HG03045 (cell line): ENCODE measurements around the gene SMOC2.

ENCODE experiments used
- ATAC-seq: cut with Tn5 transposase; IDR thresholded peaks from one replicate; pipeline ENCODE4 v1.9.1; 2021; ENCODE audit warnings: mild to moderate bottlenecking, moderate library complexity; ENCODE audit not compliant: unreplicated experiment

Gene SMOC2

DNA sequence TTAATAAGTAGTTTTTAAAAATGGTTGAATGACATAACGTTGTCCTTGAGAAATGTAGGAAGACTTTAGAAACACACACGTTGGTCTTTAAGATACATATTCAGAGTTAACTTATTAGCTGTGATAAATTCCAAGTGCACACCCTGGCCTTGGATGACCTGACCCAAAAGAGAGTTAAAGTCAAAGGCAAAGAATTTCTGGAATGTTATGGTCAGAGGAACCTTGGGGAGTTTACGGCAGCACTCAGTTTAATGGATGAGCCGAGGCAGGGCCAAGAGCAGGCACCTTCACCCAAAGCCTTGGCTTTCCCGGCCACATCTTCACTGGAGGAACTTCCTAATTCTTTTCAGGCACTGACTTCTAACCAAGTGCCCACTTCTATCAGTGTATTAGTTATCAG lies 200.5 kb downstream of the SMOC2 start:
- no peak for ATAC-seq

DNA sequence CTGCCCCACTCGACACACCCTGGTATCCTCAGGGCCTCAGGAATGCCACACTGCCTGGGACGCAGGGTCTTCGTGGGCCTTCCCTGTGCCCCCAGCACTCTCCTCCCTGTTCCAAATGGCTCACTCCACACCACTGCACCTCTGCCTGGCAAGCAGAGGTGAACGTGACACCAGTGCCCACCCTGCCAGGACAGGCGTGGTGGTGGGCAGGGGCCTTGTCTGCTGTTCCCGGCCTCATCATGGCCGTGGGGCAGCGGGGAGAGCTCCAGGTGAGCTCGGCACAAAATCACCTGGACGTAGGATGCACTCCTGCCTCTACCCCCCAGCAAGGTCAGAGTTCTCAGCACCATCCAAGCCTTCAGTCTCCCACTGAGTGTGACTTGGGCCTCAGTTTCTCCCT lies 202.4 kb downstream of the SMOC2 start:
- no peak for ATAC-seq

DNA sequence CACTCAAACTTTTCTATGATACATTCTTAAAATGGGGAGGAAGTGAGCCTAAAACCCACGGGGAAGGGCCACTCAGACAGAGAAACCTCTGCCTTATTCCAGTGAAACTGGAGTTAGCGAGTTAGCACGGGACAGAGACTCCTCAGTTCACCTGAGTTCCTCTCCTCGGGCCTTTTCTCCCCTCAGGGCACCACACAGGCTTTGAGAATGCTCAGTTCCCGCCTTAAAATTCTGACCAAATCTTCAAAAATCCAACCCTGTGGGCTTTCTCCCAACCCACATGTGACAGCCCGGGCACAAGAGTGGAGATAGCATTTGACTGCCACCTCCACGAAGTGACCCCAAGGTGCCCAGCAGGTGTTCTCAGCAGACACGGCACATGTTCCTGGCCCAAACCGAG lies 204.3 kb downstream of the SMOC2 start:
- ATAC-seq, result no peak

DNA sequence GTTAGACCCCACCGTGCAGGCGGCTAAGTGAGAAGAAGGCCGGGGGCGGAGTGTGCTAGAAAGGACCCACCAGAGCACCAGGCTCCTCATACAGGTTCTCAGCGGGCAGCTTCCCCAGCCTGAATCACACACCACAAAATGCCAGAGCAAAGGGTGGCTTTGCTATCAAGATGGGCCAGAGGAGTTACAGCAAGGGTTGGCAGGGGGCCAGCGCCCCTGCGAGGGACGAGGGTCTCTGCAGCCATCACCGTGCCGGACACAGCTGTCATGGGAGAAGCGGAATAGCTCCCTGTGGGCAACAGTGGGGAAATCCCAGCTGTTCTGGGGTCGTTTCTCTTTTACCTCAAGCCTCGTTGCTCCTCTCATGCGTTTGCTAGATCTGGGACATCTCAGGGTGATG lies 206.3 kb downstream of the SMOC2 start:
- ATAC-seq, result no peak

DNA sequence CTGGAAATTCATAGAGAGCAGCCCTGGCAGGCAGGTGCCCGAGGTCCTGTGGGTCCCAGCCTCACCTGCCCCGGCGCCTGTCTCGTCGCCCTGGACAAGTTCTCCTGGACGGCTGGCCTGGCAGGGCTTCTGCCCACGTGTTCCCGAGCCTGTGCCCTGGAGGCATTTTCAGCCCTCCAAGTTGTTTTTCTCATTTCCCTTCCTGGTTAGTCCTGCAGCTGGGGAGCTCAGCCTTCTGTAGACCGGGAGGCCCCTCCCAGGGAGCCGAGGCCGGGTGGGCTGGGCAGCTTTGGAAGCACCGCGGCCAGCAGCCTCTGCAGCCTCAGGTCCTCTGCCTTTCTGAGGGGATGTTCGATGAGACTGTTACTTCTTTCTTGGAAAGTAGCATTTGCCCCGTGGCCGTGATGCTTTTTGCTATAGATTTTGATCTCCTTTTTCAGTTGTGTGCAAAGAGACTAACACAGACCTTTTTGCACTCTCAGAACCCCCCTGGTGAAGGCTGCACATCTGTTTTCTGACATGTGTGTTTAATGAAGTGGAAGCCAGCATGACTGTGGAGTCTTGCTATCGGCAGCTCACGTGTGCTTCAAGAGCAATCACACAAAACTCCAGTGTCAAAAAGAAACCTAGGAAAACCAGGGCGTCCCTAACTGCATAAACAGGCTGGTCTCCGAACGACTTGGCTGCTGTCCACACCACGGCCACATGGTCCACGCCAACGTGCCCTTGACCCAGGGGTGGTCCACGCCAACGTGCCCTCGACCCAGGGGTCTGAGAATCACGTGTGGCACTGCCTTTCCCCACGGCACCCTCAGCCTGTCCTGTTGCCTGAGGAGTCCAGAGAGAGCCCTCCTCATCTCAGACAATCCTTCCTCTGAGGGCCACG lies 207.5 kb downstream of the SMOC2 start:
- ATAC-seq, result no peak

DNA sequence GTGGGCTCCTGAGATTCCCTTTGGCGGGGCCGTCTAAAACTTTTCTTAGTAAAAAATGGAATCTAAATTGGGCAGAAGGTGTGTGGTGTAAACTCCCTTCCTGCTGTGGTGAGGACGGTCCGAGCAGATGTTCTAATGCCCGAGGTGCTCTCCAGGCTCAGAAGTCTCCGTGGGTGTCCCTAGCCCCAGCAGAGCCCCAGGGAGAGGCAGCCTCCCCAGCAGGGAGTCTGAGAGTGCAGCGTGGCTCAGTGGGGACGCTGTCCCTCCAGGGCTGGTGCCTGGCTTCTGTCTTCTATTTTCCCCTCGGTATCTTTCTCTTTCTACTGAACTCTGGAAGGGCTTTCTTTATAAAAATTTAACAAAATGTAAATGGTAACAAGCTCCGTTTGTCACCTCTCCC lies 208.2 kb downstream of the SMOC2 start:
- no peak for ATAC-seq

DNA sequence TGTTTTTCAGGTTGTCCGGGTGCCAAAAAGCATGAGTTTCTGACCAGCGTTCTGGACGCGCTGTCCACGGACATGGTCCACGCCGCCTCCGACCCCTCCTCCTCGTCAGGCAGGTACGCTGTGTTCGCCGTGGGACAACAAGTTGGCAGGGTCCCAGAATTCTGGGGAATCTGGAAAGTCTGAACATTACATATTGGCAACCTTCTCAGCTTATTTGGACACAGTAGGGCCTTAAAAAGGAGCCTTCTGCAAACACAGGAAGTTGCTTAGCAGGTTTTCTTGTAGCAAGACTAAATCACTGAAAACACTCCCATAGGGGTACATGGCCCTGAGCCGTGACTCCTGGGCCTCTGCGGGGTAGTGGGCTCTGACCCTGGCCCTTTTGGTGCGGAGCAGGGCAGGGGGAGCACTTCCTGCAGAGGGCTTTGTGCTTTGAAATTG lies 209.7 kb downstream of the SMOC2 start:
- no peak for ATAC-seq

DNA sequence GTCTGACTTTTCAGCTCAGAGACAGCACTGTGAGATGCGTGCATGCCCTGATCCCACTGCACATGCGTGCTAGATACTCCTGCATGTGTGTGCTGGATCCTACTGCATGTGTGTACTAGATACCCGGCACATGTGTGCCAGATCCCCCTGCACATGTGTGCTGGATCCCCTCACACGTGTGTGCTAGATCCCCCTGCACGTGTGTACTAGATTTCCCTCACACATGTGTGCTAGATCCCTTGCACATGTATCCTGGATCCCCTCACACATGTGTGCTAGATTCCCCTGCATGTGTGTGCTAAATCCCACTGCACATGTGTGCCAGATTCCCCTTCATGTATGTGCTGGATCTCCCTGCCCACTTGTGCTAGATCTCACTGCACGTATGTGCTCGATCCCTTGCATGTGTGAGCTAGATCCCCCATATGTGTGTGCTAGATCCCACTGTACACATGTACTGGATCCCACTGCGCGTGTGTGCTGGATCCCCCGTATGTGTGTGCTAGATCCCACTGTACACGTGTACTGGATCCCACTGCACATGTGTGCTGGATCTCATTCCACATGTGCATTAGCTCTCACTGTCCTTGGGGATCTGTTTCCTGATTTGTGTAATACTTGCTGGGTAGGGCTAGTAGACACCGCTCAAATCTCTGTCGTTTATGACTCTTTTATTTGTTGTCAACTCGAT lies 214.6 kb downstream of the SMOC2 start:
- ATAC-seq, result no peak

DNA sequence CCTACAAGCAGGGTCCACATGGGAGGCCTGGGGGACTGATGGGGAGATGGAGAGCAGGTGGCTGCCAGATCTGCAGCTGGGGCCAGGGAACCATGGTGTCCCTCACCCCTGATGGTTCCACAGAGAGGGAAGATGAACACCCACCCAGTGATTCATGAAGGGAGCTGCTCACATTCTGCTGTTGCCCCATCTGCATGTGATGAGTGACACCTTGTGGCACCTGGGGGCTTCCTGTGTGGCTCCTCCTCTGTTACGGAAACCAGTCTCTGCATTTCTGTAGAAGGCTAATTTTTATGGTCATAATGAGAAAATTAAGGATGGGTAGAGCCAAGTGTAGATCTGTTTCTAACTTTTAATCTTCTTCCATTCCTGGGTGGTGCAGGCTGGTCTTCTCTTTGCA lies 217.1 kb downstream of the SMOC2 start:
- no peak for ATAC-seq

DNA sequence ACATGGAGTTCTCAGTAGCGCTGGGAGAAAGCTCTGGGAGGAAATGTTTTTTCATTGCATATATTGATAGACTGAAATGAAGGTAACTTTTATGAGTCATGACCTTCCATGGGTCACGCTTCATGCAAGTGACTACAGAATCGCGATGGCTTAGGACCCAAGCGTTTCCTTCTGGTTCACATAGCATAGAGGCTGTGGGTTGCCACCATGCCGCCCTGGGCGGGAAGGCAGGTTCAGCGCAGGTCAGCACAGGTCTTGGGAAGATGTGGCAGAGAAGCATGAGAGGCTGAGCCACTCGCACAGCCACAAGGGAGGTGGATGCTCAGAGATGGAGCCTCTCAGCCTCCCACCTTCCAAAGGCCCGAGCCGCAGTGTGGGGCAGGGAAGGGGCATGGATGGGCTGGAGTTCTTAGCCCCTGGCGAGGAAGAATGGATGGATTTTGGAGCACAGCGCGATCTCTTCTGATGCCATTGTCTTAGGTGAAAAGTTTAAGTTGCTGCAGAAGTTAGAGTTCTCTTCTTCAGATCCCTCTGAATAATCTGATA lies 219.5 kb downstream of the SMOC2 start:
- no peak for ATAC-seq

DNA sequence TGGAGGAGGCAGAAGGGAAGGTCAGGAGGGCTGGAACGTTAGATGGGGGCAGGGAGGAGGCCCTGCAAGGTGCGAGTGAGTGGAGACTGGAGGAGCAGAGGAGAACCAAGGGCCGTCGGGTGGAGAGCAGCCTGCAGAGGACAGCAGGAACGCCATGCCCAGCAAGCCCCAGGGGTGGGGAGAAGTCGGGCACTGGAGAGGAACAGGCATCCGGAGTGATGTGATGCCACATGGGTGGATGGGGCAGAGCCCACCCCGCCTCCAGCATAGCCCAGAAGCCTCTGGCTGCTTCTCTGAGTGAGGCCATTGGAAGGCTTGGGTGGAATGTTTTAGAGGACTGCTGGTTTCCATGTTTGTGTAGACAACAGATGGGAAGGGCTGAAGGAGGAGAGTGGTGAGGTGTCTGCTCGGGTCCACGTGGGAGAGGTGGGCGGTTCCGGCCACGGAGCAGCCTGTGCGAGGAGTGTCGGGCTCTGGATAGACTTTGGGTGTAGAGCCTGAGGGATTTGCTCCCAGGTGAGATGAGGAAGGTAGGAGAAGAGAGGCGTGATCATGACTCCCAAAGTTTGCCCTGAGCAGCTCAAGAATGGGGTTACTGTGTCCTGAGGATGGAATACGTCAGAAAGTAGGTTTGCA lies 221.4 kb downstream of the SMOC2 start:
- ATAC-seq, result no peak

DNA sequence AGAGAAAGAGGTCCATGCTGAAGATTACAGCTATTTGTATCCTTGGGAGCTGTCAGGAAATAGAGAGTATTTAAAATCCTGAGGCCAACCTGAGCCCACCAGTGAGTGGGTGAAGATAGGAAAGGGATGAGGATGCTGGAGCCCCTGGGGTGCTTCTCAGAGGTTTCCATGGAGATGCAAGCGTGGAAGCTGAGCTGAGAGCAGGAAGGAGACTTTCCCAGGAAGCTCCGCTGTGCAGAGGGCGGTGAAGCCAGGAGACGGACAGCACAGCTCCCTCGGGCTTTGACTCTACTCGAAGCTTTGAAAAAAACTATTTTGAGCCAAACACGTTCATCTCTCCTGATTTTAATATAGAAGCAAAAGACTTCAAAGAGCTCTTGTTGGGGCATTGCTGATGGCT lies 222.1 kb downstream of the SMOC2 start:
- no peak for ATAC-seq

DNA sequence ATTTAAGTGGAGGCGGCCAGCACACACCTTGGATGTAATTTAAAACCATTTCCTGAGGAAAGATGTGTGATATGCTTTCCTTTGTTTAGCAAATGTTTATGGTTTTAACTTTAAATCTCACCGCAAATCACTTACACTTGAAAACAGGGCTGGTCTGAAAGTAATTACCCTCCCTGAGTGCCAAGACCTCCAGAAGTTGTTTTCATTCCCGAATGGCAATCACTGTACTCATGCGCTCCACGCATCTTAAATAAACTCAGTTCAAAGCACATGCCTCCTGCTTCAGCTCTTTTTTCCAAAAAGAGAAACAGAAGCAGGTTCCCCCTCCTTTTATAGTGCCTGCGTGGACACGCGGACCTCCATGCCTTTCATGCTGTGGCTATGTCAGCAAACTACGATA lies 224.0 kb downstream of the SMOC2 start:
- ATAC-seq, result no peak

DNA sequence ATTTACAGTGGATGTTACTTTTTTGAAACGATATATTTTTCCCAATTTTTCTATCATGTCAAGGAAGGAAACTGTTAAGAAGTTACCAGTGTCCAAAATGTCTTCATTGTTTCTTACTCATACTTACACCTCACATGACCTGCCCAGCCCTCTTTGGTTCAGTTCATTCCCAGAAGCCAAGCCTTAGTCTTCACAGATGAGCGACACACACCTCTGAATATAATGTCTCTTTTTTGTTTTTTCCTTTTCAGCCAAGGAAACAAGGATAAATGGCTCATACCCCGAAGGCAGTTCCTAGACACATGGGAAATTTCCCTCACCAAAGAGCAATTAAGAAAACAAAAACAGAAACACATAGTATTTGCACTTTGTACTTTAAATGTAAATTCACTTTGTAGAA lies 225.2 kb downstream of the SMOC2 start:
- no peak for ATAC-seq

DNA sequence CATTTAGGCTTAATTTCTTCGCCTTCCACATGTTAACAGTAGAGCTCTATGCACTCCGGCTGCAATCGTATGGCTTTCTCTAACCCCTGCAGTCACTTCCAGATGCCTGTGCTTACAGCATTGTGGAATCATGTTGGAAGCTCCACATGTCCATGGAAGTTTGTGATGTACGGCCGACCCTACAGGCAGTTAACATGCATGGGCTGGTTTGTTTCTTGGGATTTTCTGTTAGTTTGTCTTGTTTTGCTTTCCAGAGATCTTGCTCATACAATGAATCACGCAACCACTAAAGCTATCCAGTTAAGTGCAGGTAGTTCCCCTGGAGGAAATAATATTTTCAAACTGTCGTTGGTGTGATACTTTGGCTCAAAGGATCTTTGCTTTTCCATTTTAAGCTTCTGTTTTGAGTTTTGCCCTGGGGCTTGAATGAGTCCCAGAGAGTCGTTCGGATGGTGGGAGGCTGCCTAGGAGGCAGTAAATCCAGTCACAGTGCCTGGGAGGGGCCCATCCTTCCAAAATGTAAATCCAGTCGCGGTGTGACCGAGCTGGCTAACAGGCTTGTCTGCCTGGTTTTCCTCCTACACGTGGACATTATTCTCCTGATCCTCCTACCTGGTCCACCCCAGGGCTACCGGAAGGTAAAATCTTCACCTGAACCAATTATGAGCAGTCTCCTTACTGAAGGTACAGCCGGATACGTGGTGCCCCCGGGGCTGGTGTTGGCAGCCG lies 225.9 kb downstream of the SMOC2 start:
- no peak for ATAC-seq

DNA sequence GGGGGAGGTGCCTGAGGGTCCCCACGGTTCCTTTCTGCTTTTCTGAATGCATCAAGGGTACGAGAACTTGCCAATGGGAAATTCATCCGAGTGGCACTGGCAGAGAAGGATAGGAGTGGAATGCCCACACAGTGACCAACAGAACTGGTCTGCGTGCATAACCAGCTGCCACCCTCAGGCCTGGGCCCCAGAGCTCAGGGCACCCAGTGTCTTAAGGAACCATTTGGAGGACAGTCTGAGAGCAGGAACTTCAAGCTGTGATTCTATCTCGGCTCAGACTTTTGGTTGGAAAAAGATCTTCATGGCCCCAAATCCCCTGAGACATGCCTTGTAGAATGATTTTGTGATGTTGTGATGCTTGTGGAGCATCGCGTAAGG lies 226.4 kb downstream of the SMOC2 start:
- no peak for ATAC-seq

DNA sequence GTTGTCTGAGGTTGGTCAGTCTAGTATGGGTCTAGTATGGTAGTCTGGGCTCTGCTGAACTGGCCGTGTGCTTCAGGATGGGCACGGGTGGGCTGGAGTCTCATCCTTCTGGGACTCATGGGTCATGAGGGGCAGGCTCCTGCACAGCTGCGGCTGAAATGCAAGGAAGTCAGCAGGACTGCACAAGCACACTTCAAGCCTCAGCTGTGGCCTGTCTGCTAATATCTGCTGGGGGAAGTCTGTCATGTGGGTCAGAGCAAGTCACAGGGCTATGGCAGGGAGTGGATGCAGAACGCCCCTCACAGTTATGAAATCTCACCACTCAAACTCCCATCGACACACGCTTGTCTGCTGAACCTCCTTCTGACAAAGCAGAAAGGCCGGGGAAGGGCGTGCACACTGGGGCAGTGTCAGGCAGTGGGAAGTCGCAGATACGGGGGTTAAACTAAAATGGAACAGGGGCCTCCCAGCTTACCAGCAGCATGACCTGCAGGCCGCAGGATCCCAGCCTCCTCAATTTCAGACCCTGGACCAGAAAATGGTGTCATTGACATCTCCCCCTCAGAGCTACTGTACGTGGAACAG lies 229.5 kb downstream of the SMOC2 start:
- no peak for ATAC-seq

DNA sequence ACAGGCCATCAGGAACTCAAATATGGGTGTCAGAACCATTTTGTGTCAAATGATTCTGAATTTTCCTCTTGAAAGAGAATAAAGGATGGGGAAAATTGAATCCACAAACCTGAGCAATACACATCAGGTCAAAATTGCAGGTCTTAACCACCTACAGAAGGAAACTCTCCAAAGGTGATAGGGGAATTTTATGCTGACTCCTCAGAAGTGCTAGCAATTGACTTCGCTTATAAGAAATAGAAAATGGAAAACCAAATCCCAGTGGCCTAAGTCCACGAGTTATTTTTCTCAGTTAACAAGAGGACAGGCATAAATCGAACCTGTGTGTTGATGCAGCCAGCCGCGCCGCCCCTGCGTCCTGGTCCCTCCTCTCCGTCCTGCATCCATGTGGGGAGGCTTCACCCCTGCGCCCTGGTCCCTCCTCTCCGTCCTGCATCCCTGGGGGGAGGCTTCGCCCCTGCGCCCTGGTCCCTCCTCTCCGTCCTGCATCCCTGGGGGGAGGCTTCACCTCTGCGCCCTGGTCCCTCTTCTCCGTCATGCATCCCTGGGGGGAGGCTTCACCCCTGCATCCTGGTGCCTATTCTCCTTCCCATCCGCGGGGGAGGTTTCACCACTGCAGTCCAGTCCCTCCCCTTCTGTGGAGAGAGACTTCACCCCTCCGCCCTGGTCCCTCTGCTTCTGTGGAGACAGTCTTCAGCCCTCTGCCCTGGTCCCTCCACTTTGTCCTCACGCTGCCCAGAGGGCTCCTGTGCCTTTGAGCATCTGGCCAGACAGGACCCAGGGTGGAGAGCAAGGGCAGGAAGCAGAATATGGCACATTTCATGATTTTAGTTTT lies 230.3 kb downstream of the SMOC2 start:
- ATAC-seq, result no peak

DNA sequence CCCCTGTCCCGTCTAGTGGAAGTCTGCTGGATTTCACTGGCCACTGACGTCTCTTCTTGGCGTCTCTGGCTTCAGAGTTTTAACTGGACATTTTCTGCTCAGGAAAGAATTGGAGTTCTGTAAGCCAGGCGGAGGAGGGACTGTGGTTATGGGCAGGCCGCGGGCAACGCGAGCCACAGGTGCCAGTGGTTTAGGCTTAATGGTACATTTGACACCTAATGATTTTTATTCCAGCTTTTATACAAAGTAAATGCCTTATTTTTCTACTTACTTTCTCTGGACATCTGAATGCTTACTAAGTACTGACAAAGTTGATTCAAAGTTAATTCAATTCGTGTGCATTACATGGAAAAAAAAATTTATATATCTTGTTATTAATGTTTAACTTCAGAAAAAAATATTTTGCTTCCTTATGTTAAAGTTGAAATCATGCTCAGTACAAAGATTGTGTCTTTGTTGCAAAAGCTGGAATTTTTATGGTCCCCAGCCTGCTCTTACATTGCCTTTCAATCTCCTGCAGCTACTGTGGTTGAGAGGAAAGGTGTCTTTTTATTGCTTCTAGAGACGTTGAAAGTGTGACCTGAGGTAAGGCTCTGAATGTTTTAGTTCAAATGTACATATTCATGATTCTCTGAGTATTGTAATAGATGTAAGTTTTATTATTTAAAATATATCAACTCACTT lies 231.0 kb downstream of the SMOC2 start:
- no peak for ATAC-seq
